ENCODE results near the gene TFEB. TPM values are rescaled to one million over a fixed set of nuclear protein-coding genes. Genes with fewer than 3 reads are reported as not detected.

Gene TFEB
- total RNA-seq, 1 donor: 5.1 TPM

GRCh38 chr6:41692730-41693129 is 42.7 kb downstream of the TFEB start:
- Histone ChIP-seq H3K27me3 (ENCODE audit: insufficient read depth, low read length) (no peaks in the 10 kb centered on the region), H3K4me3 (ENCODE audit: insufficient read depth, low read length) (no peak overlapping the region), H3K27ac (ENCODE audit: low read depth, low read length) (no peak overlapping the region), H3K4me1 (ENCODE audit: insufficient read depth, low read length) (peaks cover 16% of the 10 kb centered on the region), H2AFZ (ENCODE audit: low read length) (no peak overlapping the region), H3K4me2 (ENCODE audit: insufficient read depth, low read length) (no peak overlapping the region), H3K36me3 (ENCODE audit: insufficient read depth, low read length) (no peaks in the 10 kb centered on the region), H3K9me3 (ENCODE audit: low read depth, low read length) (no peaks in the 10 kb centered on the region), H4K20me1 (ENCODE audit: insufficient read depth, low read length) (peaks cover 19% of the 10 kb centered on the region), H3K79me2 (ENCODE audit: insufficient read depth, low read length) (no peaks in the 10 kb centered on the region)
- peak; percentile 58 for DNase-seq (ENCODE audit: insufficient read length, low spot score, missing footprints)
- TF ChIP-seq, protein P1, sequence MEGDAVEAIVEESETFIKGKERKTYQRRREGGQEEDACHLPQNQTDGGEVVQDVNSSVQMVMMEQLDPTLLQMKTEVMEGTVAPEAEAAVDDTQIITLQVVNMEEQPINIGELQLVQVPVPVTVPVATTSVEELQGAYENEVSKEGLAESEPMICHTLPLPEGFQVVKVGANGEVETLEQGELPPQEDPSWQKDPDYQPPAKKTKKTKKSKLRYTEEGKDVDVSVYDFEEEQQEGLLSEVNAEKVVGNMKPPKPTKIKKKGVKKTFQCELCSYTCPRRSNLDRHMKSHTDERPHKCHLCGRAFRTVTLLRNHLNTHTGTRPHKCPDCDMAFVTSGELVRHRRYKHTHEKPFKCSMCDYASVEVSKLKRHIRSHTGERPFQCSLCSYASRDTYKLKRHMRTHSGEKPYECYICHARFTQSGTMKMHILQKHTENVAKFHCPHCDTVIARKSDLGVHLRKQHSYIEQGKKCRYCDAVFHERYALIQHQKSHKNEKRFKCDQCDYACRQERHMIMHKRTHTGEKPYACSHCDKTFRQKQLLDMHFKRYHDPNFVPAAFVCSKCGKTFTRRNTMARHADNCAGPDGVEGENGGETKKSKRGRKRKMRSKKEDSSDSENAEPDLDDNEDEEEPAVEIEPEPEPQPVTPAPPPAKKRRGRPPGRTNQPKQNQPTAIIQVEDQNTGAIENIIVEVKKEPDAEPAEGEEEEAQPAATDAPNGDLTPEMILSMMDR (IDR thresholded peaks at IDR 0.05; ENCODE audit: extremely low read depth, low read depth, low read length): no peak

GRCh38 chr6:41692080-41692675 is 43.2 kb downstream of the TFEB start:
- no peaks in the 10 kb centered on the region for H3K27me3 ChIP-seq (ENCODE audit: insufficient read depth, low read length)

GRCh38 chr6:41691426-41692079 is 43.9 kb downstream of the TFEB start:
- Histone ChIP-seq H3K9me3 (ENCODE audit: low read depth, low read length) (no peaks in the 10 kb centered on the region), H3K27me3 (ENCODE audit: insufficient read depth, low read length) (no peaks in the 10 kb centered on the region), H3K4me2 (ENCODE audit: insufficient read depth, low read length) (no peak overlapping the region), H3K36me3 (ENCODE audit: insufficient read depth, low read length) (no peaks in the 10 kb centered on the region), H3K4me3 (ENCODE audit: insufficient read depth, low read length) (no peak overlapping the region), H2AFZ (ENCODE audit: low read length) (no peak overlapping the region), H3K79me2 (ENCODE audit: insufficient read depth, low read length) (no peaks in the 10 kb centered on the region), H3K27ac (ENCODE audit: low read depth, low read length) (no peak overlapping the region), H3K4me1 (ENCODE audit: insufficient read depth, low read length) (peaks cover 11% of the 10 kb centered on the region), H4K20me1 (ENCODE audit: insufficient read depth, low read length) (peaks cover 19% of the 10 kb centered on the region)
- peak; percentile 36 for DNase-seq (ENCODE audit: insufficient read length, low spot score, missing footprints)
- TF ChIP-seq, protein P1 (IDR thresholded peaks at IDR 0.05; ENCODE audit: extremely low read depth, low read depth, low read length): no peak

More at GRCh38 chr6:41692080-41692675, 43.2 kb downstream of the TFEB start:
- H3K36me3 ChIP-seq (ENCODE audit: insufficient read depth, low read length): no peaks in the 10 kb centered on the region
- H3K9me3 ChIP-seq (ENCODE audit: low read depth, low read length): no peaks in the 10 kb centered on the region
- H3K4me1 ChIP-seq (ENCODE audit: insufficient read depth, low read length): peaks cover 11% of the 10 kb centered on the region
- H4K20me1 ChIP-seq (ENCODE audit: insufficient read depth, low read length): peaks cover 19% of the 10 kb centered on the region
- H2AFZ ChIP-seq (ENCODE audit: low read length): no peak overlapping the region
- H3K4me3 ChIP-seq (ENCODE audit: insufficient read depth, low read length): no peak overlapping the region
- peak; percentile 54 for DNase-seq (ENCODE audit: insufficient read length, low spot score, missing footprints)
- TF ChIP-seq, protein P1 (IDR thresholded peaks at IDR 0.05; ENCODE audit: extremely low read depth, low read depth, low read length): no peak
- H3K4me2 ChIP-seq (ENCODE audit: insufficient read depth, low read length): no peak overlapping the region
- no peaks in the 10 kb centered on the region for H3K79me2 ChIP-seq (ENCODE audit: insufficient read depth, low read length)
- no peak overlapping the region for H3K27ac ChIP-seq (ENCODE audit: low read depth, low read length)

GRCh38 chr6:41690541-41691330 is 44.7 kb downstream of the TFEB start:
- Histone ChIP-seq H4K20me1 (ENCODE audit: insufficient read depth, low read length) (peaks cover 19% of the 10 kb centered on the region), H3K4me1 (ENCODE audit: insufficient read depth, low read length) (peaks cover 11% of the 10 kb centered on the region), H3K4me2 (ENCODE audit: insufficient read depth, low read length) (no peak overlapping the region), H3K9me3 (ENCODE audit: low read depth, low read length) (no peaks in the 10 kb centered on the region), H3K27me3 (ENCODE audit: insufficient read depth, low read length) (no peaks in the 10 kb centered on the region), H3K27ac (ENCODE audit: low read depth, low read length) (no peak overlapping the region), H3K36me3 (ENCODE audit: insufficient read depth, low read length) (peaks cover 2% of the 10 kb centered on the region), H2AFZ (ENCODE audit: low read length) (no peak overlapping the region), H3K4me3 (ENCODE audit: insufficient read depth, low read length) (no peak overlapping the region), H3K79me2 (ENCODE audit: insufficient read depth, low read length) (no peaks in the 10 kb centered on the region)
- DNase-seq (ENCODE audit: insufficient read length, low spot score, missing footprints): peak; percentile 53
- TF ChIP-seq, protein P1 (IDR thresholded peaks at IDR 0.05; ENCODE audit: extremely low read depth, low read depth, low read length): no peak

Measured in osteoblast (primary cell).